Measurements from ENCODE around the gene HAT1. TPM values are rescaled to one million over a fixed set of nuclear protein-coding genes. Genes with fewer than 3 reads are reported as not detected.

Gene HAT1
- total RNA-seq, 1 donor from 2014 or later = 36.8 TPM

Other genes with a start within 250 kb of the HAT1 start
- 164 and 211 TPM in 2 replicates for gene DYNC1I2, start 235.0 kb upstream of the HAT1 start, total RNA-seq
- gene SLC25A12, start 28.2 kb upstream of the HAT1 start, total RNA-seq = 12.1 and 14.9 TPM in 2 replicates
- gene METAP1D, start 77.5 kb downstream of the HAT1 start, total RNA-seq = 3.3 and 5.3 TPM in 2 replicates
- not detected in 2 replicates for gene DLX1, start 163.0 kb downstream of the HAT1 start, total RNA-seq
- gene DLX2, start 180.4 kb downstream of the HAT1 start, total RNA-seq = not detected in 2 replicates